Neural progenitor cell (in vitro differentiated cells): ENCODE results near the gene TMEM229B. TPM values are rescaled to one million over a fixed set of nuclear protein-coding genes. Genes with fewer than 3 reads are reported as not detected.

Experiments used
- DNase-seq: peaks from one replicate; pipeline ENCODE4 v3.0.0-alpha.2; 2016; ENCODE audit warnings: low spot score
- H2AFZ ChIP-seq: fragments of 200-600 bp; sonication (generic); replicated peaks from 2 replicates; pipeline ENCODE4 v1.6.1; 2016; ENCODE audit warnings: antibody characterized with exemption
- H3F3A ChIP-seq: fragments of 200-600 bp; sonication (generic); 2 replicates; pipeline ENCODE4 v1.6.1; 2016; ENCODE audit warnings: antibody characterized with exemption, low read depth
- H3K27ac ChIP-seq: fragments of 200-600 bp; sonication (generic); 2 replicates; pipeline ENCODE4 v1.5.1; 2016; ENCODE audit warnings: mild to moderate bottlenecking
- H3K27me3 ChIP-seq: fragments of 200-600 bp; sonication (generic); 2 replicates; pipeline ENCODE4 v1.6.1; 2016; ENCODE audit warnings: mild to moderate bottlenecking, moderate library complexity
- H3K36me3 ChIP-seq: fragments of 200-600 bp; sonication (generic); 2 replicates; pipeline ENCODE4 v1.5.1; 2016
- H3K4me1 ChIP-seq: fragments of 200-600 bp; sonication (generic); 2 replicates; pipeline ENCODE4 v1.6.1; 2016; ENCODE audit warnings: mixed run types
- H3K4me2 ChIP-seq: fragments of 200-600 bp; sonication (generic); 2 replicates; pipeline ENCODE4 v1.6.1; 2016
- H3K4me3 ChIP-seq: fragments of 200-600 bp; sonication (generic); 2 replicates; pipeline ENCODE4 v1.5.1; 2016
- H3K79me2 ChIP-seq: fragments of 200-600 bp; sonication (generic); 2 replicates; pipeline ENCODE4 v1.6.1; 2016; ENCODE audit warnings: low read depth
- H3K9ac ChIP-seq: fragments of 200-600 bp; sonication (generic); 2 replicates; pipeline ENCODE4 v1.6.1; 2016
- H3K9me3 ChIP-seq: fragments of 200-600 bp; sonication (generic); 2 replicates; pipeline ENCODE4 v1.5.1; 2016; ENCODE audit warnings: low read depth
- H4K20me1 ChIP-seq: fragments of 200-600 bp; sonication (generic); 2 replicates; pipeline ENCODE4 v1.6.1; 2016; ENCODE audit warnings: low read depth
- H3K27ac Mint-ChIP-seq: 3 replicates; pipeline ENCODE4 v1.8.0; 2021; ENCODE audit warnings: mixed read lengths
- H3K27me3 Mint-ChIP-seq: 2 replicates; pipeline ENCODE4 v1.8.0; 2022; ENCODE audit warnings: low read depth, mild to moderate bottlenecking, inconsistent platforms, moderate library complexity, mixed read lengths; ENCODE audit not compliant: insufficient read depth
- H3K36me3 Mint-ChIP-seq: 3 replicates; pipeline ENCODE4 v1.8.0; 2021; ENCODE audit warnings: mixed read lengths
- H3K4me1 Mint-ChIP-seq: 3 replicates; pipeline ENCODE4 v1.8.0; 2021; ENCODE audit warnings: mixed read lengths
- H3K4me3 Mint-ChIP-seq: 3 replicates; pipeline ENCODE4 v1.8.0; 2021; ENCODE audit warnings: mild to moderate bottlenecking, moderate library complexity, mixed read lengths
- H3K9me3 Mint-ChIP-seq: 3 replicates; pipeline ENCODE4 v1.8.0; 2020; ENCODE audit warnings: mixed read lengths
- EZH2 ChIP-seq: fragments of 200-600 bp; sonication (generic); IDR thresholded peaks from 2 replicates; pipeline ENCODE4 v1.6.1; 2017; ENCODE audit warnings: antibody characterized with exemption, mild to moderate bottlenecking, moderate library complexity
- EZH2phosphoT487 ChIP-seq: fragments of 200-600 bp; sonication (generic); IDR thresholded peaks from 2 replicates; pipeline ENCODE4 v1.6.1; 2017; ENCODE audit warnings: antibody characterized with exemption
- total RNA-seq: library from RNA; depleted of rRNA; stranded (reverse); fragments of >200 nt; gene quantifications from 2 replicates; pipeline ENCODE4 v1.2.3, GENCODE V29; 2015; ENCODE audit warnings: low replicate concordance
- TF ChIP-seq, protein P1 (sequence below): fragments of 200-600 bp; sonication (generic); IDR thresholded peaks from 2 replicates; pipeline ENCODE4 v1.5.1; 2017; ENCODE audit warnings: antibody characterized with exemption, mild to moderate bottlenecking

TMEM229B gene
- total RNA-seq, 1 donor from 2014 or later = not detected

DNA sequence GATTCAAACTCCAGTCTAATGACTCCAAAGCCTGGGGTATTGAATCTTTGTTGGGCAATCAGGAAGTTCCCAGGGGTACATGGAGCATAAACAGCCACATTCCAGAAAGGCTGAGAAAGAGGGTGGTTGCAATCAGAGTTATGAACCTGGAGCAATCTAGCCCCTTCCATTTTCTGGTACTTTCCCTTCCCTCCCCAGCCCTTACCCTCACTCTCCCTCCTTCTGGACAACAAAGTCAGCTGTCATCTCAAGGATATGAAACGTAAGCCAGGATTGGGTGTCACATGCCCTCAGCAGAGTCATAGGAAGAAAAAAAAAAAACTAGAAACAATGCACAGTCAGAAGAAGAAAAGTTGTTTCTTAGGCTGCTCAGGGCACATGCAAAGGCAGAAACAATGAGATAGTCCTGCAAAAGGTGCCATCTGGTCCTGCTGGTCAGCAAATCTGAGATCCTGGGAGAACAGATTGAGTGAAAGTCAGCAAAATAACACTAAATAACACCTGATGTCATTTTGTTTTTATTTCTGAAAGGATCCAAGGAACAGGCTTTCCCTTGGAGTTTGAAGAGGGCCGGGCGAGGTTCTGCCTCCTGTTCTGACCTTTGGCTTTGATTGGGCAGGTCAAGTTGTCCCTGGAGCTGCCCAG lies 27.1 kb downstream of the TMEM229B start:
- Histone ChIP-seq H4K20me1 (no peaks in the 10 kb centered on the region), H3K79me2 (no peaks in the 10 kb centered on the region), H3F3A (peaks cover 21% of the 10 kb centered on the region), H3K4me3 (no peak overlapping the region), H3K9ac (no peak overlapping the region), H3K4me2 (no peak overlapping the region), H3K4me1 (peaks cover 4% of the 10 kb centered on the region), H3K27me3 (no peaks in the 10 kb centered on the region), H2AFZ (no peak overlapping the region), H3K36me3 (no peaks in the 10 kb centered on the region), H3K27ac (no peak overlapping the region), H3K9me3 (no peaks in the 10 kb centered on the region)
- Mint-ChIP-seq H3K27me3 (no peaks in the 10 kb centered on the region), H3K4me1 (peaks cover 19% of the 10 kb centered on the region), H3K9me3 (no peaks in the 10 kb centered on the region), H3K36me3 (no peaks in the 10 kb centered on the region), H3K4me3 (no peak overlapping the region), H3K27ac (no peak overlapping the region)
- TF ChIP-seq, protein P1, sequence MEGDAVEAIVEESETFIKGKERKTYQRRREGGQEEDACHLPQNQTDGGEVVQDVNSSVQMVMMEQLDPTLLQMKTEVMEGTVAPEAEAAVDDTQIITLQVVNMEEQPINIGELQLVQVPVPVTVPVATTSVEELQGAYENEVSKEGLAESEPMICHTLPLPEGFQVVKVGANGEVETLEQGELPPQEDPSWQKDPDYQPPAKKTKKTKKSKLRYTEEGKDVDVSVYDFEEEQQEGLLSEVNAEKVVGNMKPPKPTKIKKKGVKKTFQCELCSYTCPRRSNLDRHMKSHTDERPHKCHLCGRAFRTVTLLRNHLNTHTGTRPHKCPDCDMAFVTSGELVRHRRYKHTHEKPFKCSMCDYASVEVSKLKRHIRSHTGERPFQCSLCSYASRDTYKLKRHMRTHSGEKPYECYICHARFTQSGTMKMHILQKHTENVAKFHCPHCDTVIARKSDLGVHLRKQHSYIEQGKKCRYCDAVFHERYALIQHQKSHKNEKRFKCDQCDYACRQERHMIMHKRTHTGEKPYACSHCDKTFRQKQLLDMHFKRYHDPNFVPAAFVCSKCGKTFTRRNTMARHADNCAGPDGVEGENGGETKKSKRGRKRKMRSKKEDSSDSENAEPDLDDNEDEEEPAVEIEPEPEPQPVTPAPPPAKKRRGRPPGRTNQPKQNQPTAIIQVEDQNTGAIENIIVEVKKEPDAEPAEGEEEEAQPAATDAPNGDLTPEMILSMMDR = no peak
- TF ChIP-seq EZH2phosphoT487 (no peak), EZH2 (no peak)
- DNase-seq = no peak

DNA sequence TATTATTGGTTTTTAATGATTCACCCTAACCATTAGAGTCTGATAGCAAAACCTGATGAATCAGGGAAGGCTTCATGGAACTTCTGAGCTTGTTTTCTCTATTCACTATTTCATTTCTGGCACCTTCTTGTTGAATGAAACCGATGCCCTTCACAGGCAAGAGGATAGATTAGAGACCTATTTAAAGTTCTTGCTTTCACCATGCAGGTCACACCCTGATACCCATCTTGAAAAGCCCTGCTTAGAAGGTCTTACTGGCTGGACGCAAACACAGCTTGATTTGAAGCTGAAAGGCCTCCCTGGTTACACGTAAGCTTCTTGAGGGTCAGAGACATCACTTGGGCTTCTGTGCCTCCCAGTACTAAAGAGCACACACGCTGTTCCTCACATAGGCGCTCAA lies 29.2 kb downstream of the TMEM229B start:
- no peaks in the 10 kb centered on the region for H3K4me1 ChIP-seq
- no peak overlapping the region for H3K9ac ChIP-seq
- H3K36me3 ChIP-seq = no peaks in the 10 kb centered on the region
- H3K36me3 Mint-ChIP-seq = no peaks in the 10 kb centered on the region
- no peaks in the 10 kb centered on the region for H3K79me2 ChIP-seq
- DNase-seq = no peak
- H4K20me1 ChIP-seq = no peaks in the 10 kb centered on the region
- H3K4me1 Mint-ChIP-seq = peaks cover 13% of the 10 kb centered on the region
- H3K27me3 Mint-ChIP-seq = no peaks in the 10 kb centered on the region
- peaks cover 21% of the 10 kb centered on the region for H3F3A ChIP-seq
- H3K27ac Mint-ChIP-seq = no peak overlapping the region
- no peak overlapping the region for H3K4me3 Mint-ChIP-seq
- no peak overlapping the region for H3K27ac ChIP-seq
- no peak overlapping the region for H3K4me2 ChIP-seq
- no peaks in the 10 kb centered on the region for H3K27me3 ChIP-seq
- H3K9me3 ChIP-seq = no peaks in the 10 kb centered on the region
- H3K9me3 Mint-ChIP-seq = no peaks in the 10 kb centered on the region
- TF ChIP-seq, protein P1 = no peak
- TF ChIP-seq EZH2 (no peak), EZH2phosphoT487 (no peak)
- H2AFZ ChIP-seq = no peak overlapping the region
- H3K4me3 ChIP-seq = no peak overlapping the region

DNA sequence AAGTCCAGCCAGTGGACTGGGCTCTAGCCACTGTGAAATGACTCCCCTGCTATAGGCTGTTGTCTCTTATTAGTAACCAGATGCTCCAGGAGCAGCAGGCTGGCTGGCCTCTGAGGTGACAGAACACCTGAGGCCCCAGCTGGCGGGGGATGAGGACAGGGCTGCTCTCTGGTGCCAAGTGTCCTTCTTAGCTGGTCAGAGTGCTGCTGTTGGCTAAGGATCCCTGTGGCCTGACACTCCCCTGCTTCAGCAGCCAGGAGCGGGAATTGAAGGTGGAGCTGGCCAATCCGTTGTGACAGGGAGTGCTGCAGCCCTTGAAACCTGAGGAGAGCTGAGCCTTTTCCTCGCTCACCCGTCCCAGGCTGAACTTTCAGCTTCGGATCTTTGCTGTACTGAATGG lies 30.7 kb downstream of the TMEM229B start:
- no peak overlapping the region for H3K4me3 ChIP-seq
- Mint-ChIP-seq H3K27ac (peak overlapping the region; percentile 18), H3K27me3 (no peaks in the 10 kb centered on the region), H3K4me3 (no peak overlapping the region), H3K9me3 (no peaks in the 10 kb centered on the region), H3K36me3 (no peaks in the 10 kb centered on the region), H3K4me1 (peaks cover 13% of the 10 kb centered on the region)
- TF ChIP-seq EZH2phosphoT487 = no peak
- TF ChIP-seq, protein P1 = no peak
- TF ChIP-seq EZH2 = no peak
- no peaks in the 10 kb centered on the region for H3K36me3 ChIP-seq
- H3K9ac ChIP-seq = no peak overlapping the region
- H3K79me2 ChIP-seq = no peaks in the 10 kb centered on the region
- H3K27me3 ChIP-seq = no peaks in the 10 kb centered on the region
- no peaks in the 10 kb centered on the region for H3K9me3 ChIP-seq
- H3K4me1 ChIP-seq = no peaks in the 10 kb centered on the region
- peaks cover 21% of the 10 kb centered on the region for H3F3A ChIP-seq
- no peaks in the 10 kb centered on the region for H4K20me1 ChIP-seq
- no peak overlapping the region for H3K27ac ChIP-seq
- peak; percentile 84 for DNase-seq
- peak overlapping the region; percentile 2 for H2AFZ ChIP-seq
- peak overlapping the region; percentile 6 for H3K4me2 ChIP-seq
